Iris pigment epithelial cell (primary cell): ENCODE data around the gene BRCA1.
"Not testable (repeated sequence)": the region's sequence is repeated elsewhere in the genome, so short reads cannot be mapped to it uniquely, and the experiment has no call there.

Source experiments
- DNase-seq: peaks from one replicate; pipeline ENCODE4 v3.0.0-alpha.2; 2011; ENCODE audit warnings: low read depth

The BRCA1 gene

DNA sequence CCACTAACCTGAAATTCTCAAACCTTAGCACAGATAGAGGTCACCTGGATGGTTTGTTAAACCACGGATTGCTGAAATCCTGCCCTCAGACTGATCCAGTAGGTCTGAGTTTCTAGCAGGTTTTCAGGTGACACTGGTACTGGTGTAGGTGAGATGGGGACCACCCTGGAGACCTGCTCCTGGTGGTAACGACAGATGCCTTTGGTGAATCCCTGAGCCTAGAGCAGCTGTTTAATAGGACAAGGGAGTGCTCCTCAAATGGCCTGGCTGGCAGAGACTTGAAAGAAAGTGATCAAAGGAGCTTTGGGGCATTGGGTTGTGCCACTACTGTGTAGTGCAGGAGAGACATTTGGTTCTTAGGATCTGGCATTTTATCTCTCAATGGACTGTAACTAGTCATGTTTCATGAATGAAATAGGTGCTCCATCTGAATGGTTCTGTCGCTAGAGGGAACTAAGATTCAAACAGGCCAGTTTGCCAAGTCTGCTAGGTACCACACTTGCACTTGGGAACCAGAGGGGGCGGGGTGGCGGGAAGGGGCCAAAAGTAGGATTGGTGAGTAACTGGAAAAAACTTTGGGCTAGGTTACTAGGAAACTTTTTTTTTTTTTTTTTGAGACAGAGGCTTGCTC, 121.5 kb downstream of the BRCA1 start:
- DNase-seq: no peak

DNA sequence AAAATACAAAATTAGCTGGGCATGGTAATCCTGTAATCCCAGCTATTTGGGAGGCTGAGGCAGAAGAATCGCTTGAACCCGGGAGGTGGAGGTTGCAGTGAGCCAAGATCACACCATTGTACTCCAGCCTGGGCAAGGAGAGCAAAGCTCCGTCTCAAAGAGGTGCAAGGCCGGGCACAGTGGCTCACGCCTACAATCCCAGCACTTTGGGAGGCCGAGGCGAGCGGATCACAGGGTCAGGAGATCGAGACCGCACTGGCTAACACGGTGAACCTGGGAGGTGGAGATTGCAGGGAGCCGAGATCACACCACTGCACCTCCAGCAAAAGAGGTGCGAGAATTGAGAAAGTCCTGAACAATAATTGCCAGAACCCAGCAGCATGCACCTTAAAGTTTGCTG, 124.3 kb downstream of the BRCA1 start:
- not testable (repeated sequence) for DNase-seq

DNA sequence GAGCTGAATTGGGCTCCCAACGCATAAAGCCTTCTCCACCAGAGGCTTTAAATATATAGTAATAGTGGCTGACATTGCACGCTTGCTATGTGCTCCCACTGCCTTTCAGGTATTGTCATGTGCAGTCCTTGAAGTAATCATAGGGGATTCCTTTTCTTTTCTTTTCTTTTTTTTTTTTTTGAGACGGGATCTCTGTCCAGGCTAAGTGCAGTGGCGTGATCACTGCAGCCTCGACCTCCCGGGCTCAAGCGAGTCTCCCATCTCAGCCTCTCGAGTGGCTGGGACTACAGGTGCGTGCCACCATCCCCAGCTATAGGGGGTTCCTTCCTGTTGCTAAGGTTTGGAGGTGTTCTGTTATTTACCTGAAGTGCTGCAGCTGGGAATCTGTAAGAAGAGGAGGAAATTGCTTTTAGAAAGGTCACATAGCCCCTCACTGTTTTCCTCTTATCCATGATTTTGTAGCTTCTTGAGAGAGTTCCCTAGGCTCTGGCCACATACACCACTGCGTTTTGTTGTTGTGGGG, 126.1 kb downstream of the BRCA1 start:
- DNase-seq: no peak

GRCh38 chr17:42997984-42998938, 126.9 kb downstream of the BRCA1 start, which contains the start of gene RPL27:
TSS of gene RPL27 (plus strand) at chr17:42998419. CDS start at chr17:42998751, 332 bp downstream.
- peak; percentile 100 for DNase-seq

DNA sequence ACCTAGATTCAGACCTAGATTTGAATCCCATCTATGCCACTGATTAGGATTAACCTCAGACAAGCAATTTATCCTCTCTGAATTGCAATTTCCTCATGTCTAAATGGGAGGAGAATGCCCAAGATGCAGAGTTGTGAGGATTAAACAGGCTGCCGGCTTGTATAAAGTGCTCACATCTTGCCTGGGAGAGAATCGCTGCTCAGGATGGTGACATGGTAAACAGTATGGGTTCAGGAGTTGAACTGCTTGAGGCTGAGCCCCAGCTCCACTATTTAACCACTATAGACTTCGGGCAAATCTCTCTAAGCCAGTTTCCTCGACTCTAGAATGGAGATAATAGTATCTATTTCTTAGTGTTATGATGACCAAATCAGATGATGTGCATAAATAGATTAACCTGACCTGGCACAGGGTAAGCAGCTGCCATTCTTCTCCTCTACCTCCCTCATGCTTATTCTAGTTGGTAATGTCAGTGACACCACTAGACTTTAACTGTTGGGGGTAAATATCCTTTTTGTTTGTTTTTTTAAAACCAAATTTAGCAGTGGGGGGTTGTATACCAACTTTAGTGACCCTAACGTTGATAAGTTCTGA, 127.7 kb downstream of the BRCA1 start:
- DNase-seq: no peak
